Activated gamma-delta T cell treated with Interleukin-2 at 50 U/mL for 16 hours (primary cell): ENCODE measurements around the gene CHRNA5.
A peak's percentile ranks its signal among the peaks of the same experiment; 100 is the strongest.

Source experiments
- DNase-seq: peaks from one replicate; pipeline ENCODE4 v3.0.0-alpha.2; 2020

CHRNA5 gene

GRCh38 chr15:78620527-78621421 is 55.5 kb downstream of the CHRNA5 start, which contains the start of gene CHRNA3:
Gene CHRNA3, minus strand, starts transcription at chr15:78620996. Its CDS starts 202 bp downstream, at chr15:78620794.
- no peak for DNase-seq

DNA sequence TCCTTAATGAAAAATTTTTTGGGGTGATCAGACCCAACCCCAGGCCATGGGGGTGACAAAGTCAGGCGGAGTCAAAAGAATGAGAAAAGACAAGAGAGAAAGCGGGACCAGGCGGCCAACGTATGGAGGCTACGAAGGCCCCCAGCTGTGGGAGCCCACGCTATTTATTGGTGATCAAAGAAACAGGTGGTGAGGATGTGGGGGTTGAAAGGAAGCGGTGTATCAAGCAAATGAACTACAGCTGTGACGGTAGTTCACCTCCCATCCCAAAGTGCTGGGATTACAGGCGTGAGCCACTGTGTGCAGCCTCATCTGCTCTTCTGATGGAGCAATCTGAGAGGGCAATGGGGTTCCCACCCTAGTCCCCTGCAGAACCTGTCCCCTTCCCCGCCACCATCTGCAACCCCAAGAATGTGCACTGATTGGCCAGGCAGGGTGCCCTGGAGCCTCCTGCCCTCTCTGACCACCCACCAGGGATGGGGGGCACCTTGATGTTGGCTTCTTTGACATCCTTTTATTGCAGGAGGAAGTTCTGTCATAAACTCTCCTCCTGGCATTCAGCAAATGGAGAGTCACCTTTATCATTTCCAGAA is 56.6 kb downstream of the CHRNA5 start:
- no peak for DNase-seq

DNA sequence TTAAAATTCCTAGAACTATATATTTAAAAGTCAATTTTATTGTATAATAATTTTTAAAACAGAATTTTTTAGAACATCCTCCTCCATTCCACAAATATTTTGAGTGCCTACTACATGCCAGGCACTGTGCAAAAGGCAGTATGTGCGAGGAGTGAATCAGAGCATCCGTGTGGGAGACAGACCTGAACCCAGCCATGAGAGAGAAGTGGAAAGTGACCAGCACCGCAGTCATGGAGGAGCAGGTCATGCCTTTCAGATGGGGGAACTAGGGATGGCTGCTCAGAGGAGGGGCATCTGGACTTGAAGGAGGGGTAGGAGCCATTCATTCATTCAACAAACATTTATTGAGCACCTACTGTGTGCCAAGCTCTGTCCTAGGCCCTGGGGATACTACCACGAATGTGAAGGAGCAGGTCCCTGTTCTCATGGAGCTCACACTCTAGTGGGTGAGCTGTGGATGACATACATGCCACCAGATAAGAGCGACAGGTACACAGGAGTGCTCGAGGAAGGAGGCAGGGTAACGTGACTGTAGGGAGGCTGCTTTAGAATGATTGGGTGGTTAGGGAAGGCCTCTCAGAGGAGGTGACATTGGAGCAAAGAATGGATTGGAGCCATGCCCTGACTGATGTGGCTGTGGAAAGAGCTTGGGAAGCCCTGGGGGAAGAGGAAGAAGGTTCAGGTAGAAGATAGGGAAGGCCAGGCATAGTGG is 58.6 kb downstream of the CHRNA5 start:
- no peak for DNase-seq

GRCh38 chr15:78624651-78625590 is 59.6 kb downstream of the CHRNA5 start:
- DNase-seq = no peak

- DNase-seq = no peak
Observed at GRCh38 chr15:78625606-78626280, 60.4 kb downstream of the CHRNA5 start.

DNA sequence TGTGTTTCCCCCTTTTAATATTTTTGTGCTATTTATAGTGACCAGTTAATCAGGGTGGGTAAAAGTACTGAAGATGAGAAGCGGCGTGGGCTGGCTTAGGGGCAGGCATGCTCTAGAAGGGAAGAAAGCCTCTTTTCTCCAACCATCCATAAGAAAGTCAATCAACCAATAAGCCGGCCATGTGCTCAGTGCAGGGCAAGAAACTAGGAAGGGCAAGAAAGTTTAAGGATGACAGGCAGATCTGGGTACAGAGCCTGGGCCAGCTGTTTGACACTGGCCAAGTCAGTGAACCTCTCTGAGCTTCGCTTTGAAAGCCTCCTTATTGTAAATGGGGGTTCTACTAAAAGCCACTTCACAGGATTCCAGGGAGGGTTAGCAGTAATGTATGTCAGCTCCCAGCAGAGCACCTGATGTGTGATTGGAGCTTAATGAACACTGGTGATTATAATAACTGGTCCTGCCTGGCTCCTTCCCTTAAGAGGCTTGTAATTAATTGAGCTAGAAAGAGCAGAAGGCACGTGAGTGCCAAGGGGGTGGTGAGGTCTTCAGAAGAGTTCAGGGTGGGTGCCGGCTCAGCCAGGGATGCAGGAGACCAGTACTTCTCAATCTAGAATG is 61.2 kb downstream of the CHRNA5 start:
- DNase-seq = no peak

- DNase-seq = no peak
Observed at GRCh38 chr15:78627348-78627747, 62.0 kb downstream of the CHRNA5 start.

DNA sequence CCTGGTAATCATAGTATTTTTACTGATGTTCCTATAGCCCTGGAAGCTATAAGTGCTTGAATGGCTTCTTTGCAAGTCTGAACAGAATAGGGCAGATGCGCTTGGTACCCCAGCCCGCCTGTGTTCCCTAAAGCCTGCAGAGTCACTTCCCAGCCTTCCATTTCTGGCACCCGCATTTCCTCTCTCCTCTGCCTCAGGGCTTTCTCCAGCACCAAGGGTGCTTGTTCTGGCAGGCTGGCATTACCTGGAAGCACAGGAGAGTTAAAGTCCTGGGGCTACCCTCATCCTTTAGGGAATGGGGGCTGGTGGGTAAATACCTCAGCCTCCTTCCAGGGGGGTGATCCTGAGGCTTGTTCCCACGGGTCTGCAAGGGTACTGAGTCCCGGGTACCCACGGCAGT is 62.9 kb downstream of the CHRNA5 start:
- DNase-seq = no peak

DNA sequence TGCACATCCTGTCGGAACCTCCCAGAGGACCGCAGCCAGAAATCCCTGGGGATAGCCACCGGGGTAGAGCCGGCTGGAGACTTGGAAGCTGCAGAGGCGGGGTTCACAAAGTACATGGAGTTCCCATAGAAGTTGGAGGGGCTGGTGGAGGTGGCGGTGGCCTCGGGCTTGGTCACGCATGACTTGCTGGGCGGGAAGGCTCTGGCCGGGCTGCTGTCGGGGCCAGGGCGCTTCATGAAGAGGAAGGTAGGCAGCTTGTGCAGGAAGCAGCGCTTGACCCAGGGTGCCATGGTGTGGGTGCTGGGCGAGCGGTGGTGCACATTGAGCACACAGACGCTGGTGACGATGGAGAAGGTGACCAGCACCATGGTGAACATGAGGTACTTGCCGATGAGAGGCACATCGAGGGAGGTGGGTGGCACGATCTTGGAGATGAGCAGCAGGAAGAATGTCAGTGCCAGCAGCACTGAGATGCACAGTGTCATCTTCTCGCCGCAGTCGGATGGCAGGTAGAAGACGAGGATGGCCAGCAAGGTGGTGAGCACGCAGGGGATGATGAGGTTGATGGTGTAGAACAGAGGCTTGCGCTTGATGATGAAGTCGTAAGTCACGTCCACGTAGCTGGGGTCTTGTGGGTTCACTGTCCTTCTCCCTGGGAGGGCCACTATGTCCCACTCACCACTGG is 63.9 kb downstream of the CHRNA5 start:
- no peak for DNase-seq

GRCh38 chr15:78629716-78630065 is 64.4 kb downstream of the CHRNA5 start:
- no peak for DNase-seq

DNA sequence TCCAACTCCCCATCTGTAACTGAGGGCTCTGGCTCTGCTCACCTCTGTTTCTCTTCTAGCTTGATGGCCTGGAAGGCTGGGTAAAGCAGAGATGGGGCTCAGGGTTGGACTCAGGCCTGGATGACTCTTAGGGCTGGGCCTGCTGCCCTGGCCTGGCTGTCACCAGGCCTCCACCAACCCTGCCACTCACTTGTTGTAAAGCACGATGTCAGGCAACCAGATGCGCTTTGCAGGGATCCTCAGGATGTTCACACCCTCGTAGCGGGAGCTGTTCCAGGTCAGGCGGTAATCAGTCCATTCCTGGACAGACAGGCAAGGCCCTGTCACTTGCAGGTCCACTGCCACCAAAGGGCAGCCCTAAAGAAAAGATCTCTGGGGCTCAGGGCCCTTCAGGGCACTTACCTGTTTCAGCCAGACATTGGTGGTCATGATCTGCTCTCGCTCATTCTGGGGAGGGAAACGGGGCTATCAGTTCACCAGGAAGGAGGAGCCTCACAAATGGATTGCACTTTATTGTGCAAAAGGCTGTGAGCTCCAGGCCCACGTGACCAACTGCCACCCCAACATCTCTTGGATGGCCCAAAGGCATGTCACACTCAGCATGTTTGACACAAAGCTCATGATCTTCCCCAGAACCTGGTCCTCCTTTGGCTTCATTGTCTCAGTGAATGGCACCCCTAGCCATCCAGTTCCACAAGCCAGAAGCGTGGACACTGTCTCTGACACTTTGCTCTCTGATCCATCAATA is 65.7 kb downstream of the CHRNA5 start:
- no peak for DNase-seq

GRCh38 chr15:78633348-78633747 is 68.0 kb downstream of the CHRNA5 start:
- no peak for DNase-seq

- no peak for DNase-seq
Observed at GRCh38 chr15:78634210-78635145, 69.2 kb downstream of the CHRNA5 start.

GRCh38 chr15:78635346-78635745 is 70.0 kb downstream of the CHRNA5 start:
- no peak for DNase-seq

- DNase-seq = no peak
Observed at GRCh38 chr15:78636378-78636859, 71.1 kb downstream of the CHRNA5 start.

- no peak for DNase-seq
Observed at GRCh38 chr15:78637776-78638435, 72.6 kb downstream of the CHRNA5 start.

DNA sequence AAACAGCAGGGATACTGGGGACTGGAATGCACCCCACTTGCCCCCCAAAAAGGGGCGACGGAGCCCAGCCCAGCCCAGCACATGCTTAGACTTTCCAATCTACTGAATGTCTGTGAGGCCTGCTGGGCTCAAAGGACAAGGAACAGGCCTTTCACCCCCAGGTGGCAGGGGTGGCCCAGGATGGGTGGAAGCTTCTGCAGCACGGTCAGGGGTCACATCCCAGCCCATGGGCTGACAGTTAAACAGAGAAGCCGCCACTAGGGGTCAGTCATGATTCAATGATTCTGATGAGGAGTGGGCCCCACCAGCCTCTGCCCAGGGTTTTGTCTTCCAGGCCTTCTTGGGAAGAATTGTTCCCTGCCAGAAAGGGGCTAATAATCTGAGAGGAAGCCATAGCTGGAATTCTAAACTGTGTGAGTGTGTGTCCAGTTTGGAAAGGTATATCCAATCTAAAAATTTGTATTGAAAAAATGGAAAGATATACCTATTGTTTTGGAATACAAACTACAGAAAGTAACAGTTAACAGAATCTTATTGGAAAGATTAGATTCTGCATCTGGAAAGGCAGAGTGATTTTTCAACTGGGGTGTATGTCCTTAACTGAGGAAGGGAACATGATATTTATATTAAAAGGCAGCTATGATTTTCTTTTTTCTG is 73.5 kb downstream of the CHRNA5 start:
- peak; percentile 45 for DNase-seq
